ENCODE measurements around the gene CRTC3. TPM values are rescaled to one million over a fixed set of nuclear protein-coding genes. Genes with fewer than 3 reads are reported as not detected.

The CRTC3 gene
- total RNA-seq, 2 donors from 2014 or later: 23.0 to 23.1 TPM

DNA sequence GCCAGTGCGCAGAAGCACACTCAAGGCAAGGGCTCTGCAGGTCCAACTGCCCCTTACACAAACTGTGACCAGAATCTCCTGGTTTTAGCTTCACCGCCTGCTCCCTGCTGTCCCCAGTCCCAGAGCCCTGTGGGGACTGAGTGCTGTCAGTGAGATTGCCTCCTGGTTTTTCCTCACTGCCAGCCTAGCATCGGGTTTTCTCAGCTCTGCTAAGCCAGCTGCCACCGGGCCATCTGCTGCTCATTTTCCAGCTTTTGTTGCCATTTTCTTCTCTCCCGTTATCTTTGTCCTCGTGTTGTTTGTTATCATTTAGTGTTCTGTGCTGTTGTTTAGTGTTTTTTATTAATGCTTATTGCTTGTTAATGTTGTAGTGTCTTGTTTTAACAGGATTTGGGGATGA is 108.0 kb downstream of the CRTC3 start:
- intact Hi-C loops (cut with DNase I, micrococcal nuclease): no loop called here
- no peak for DNase-seq
- no peak for ATAC-seq

DNA sequence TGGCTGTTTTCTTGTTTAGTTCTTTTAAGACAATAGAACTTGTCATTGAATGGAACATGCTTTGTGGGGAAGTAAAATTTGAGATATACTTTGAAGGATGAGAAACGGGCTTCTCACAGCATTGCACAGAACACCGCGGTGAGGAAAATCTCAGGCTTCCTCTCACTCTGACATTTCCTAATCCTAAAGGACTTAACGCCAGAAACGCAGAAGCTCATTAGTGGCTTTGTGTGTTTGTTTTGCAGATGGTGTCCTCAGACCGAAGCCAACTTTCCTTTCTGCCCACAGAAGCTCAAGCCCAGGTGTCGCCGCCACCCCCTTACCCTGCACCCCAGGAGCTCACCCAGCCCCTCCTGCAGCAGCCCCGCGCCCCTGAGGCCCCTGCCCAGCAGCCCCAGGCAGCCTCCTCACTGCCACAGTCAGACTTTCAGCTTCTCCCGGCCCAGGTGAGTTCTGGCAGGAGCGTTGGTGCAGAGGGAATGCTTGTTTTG is 108.5 kb downstream of the CRTC3 start:
- intact Hi-C loops (cut with DNase I, micrococcal nuclease): no loop called here
- DNase-seq (no peak), ATAC-seq (no peak)

GRCh38 chr15:90638963-90639362 is 109.2 kb downstream of the CRTC3 start:
- intact Hi-C loops (cut with DNase I, micrococcal nuclease): no loop called here
- no peak for DNase-seq
- no peak for ATAC-seq

DNA sequence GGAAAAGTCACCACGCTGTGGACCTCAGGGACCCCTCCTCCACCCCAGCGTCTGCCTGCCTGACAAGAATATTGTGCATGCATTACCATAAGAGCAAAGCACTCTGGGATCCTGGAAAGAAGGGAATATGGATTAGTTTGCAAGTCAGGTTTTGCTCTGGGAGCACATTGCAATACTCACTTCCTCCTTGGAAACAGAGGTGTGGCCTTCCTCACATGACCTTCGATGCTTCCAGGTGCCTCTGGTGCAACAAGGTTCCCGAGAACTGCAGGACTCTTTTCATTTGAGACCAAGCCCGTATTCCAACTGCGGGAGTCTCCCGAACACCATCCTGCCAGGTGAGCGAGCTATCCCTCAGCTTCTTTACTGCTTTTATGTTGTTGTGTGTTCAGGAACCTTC is 111.1 kb downstream of the CRTC3 start:
- ATAC-seq: peak; percentile 74
- no peak for DNase-seq
- intact Hi-C loops (cut with DNase I, micrococcal nuclease): loop anchor here in 1 of 2 donors (10.0 kb wide), 1 partner anchor 54 kb away; no protein-coding TSS in a partner anchor

DNA sequence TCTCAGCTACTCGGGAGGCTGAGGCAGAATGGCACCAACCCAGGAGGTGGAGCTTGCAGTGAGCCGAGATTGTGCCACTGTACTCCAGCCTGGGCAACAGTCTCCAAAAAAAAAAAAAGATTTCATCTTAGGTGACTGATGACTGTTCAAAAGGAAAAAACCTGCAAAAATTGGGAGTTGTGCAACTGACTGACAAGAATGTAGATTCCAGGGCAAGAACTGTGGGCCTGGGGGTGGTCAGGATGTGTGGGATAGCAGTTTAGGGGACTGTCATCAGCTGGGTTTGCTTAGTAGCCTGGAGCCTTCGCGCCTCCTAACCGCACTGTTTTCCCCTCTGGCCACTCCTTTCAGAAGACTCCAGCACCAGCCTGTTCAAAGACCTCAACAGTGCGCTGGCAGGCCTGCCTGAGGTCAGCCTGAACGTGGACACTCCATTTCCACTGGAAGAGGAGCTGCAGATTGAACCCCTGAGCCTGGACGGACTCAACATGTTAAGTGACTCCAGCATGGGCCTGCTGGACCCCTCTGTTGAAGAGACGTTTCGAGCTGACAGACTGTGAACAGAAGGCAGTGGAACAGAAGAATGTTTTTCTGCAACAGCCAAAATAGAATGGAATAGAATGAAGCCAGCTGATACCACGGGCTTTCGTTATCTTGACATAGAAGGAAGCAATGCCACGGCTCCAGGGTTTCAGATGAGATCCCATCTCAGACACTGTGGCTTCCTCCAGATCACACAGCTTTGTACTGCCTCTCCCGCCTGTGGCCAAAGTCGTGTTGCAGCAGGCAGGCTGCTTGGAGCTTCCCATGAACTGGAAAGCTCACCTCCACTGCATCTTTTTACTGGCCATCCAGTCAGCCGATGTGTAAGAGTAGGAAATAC is 112.1 kb downstream of the CRTC3 start:
- DNase-seq (no peak), ATAC-seq (no peak)
- intact Hi-C loops (cut with DNase I, micrococcal nuclease): loop anchor here in 1 of 2 donors (10.0 kb wide), 1 partner anchor 53 kb away; no protein-coding TSS in a partner anchor

DNA sequence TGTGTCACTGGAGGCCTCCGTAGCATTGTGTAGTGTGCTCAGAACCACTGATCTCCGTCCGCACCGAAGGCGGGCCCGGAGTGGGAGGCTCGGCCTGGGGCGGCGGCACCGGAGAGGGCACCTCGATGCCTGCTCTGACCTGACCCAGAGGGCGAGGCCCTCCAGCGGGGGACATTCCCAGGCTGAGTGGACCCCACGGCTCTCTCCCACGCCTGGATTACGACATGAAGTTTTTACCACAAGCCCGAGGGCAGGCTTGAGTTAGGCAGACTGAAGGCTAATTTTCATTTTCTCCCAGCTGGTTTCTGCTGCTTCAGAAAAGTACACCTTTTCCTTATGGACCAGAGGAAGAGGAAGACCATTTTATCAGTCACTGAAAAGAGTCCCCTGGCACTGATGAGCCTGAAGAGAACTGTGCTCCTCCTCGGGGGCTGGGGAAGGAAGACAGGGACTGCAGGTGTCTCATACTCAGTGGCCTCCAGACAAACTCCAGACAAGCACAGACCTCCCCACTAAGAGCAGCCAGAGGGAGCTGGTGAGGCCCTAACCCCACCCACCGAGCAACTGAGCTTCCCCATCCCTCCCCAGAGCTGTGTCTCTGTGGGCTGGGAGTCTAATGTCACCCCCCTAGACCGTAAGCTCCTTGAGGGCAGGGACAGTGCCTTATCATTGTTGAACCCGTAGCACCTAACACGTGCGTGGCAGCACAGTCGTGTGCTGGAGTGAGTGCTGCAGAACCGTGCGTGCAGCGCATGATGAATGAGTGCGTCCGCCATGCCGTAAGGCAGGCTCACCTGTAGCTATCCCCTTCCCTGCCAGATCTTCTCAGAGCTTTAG is 113.0 kb downstream of the CRTC3 start:
- DNase-seq (no peak), ATAC-seq (no peak)
- intact Hi-C loops (cut with DNase I, micrococcal nuclease): loop anchor here in 1 of 2 donors (10.0 kb wide), 1 partner anchor 52 kb away; no protein-coding TSS in a partner anchor

DNA sequence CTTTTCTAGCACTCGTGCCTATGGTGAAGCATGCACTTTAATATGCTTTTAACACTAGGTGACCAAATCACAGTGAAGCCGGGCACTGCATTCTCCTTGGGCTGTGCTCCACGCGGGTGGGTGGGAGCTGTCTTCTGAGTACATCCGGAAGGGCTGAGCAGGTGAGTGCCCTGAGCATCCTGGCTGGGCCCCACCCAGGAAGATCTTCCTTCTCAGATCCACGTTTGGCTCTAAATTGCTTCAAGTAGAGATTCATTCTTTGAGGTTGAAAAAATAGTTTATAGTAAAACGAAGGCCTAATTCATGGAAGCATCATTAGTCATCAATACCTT is 113.5 kb downstream of the CRTC3 start:
- intact Hi-C loops (cut with DNase I, micrococcal nuclease): loop anchor here in 1 of 2 donors (10.0 kb wide), 1 partner anchor 52 kb away; no protein-coding TSS in a partner anchor
- ATAC-seq (no peak), DNase-seq (no peak)

DNA sequence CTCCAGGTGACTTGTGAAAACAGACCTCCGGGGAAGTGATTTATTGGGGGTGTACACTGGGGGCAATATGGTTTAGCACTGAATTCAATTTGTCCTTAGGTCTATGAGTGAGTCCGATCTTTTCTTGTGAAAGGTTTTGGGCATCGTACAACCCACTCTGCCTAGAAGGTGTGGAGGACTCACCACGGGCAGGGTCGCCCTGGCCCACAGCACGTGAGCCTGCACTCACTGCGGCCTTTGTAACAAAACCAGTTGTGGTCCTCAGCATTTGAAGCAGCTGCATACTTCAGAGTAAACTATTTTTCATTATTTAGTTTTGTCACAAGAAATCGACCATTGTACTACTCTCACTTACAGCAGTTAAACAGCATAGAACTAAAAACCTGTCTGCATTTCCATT is 114.8 kb downstream of the CRTC3 start:
- DNase-seq (no peak), ATAC-seq (no peak)
- intact Hi-C loops (cut with DNase I, micrococcal nuclease): loop anchor here in 1 of 2 donors (10.0 kb wide), 1 partner anchor 50 kb away; no protein-coding TSS in a partner anchor

- DNase-seq: no peak
- ATAC-seq: no peak
- intact Hi-C loops (cut with DNase I, micrococcal nuclease): loop anchor here (5.0 to 10.0 kb wide), 2 partner anchors 50 to 242 kb away; no protein-coding TSS in a partner anchor
These were observed 115.4 kb downstream of the CRTC3 start for GRCh38 chr15:90644952-90645725.

- intact Hi-C loops (cut with DNase I, micrococcal nuclease): loop anchor here (5.0 to 10.0 kb wide), 2 partner anchors 49 to 241 kb away; no protein-coding TSS in a partner anchor
- DNase-seq (no peak), ATAC-seq (peak; percentile 55)
These were observed 116.3 kb downstream of the CRTC3 start for GRCh38 chr15:90645873-90646575.

- intact Hi-C loops (cut with DNase I, micrococcal nuclease): loop anchor here (5.0 to 10.0 kb wide), 2 partner anchors 48 to 241 kb away; no protein-coding TSS in a partner anchor
- DNase-seq (no peak), ATAC-seq (no peak)
These were observed 117.1 kb downstream of the CRTC3 start for GRCh38 chr15:90646662-90647305.

GRCh38 chr15:90647326-90647725 is 117.6 kb downstream of the CRTC3 start:
- intact Hi-C loops (cut with DNase I, micrococcal nuclease): loop anchor here (5.0 to 10.0 kb wide), 2 partner anchors 47 to 240 kb away; no protein-coding TSS in a partner anchor
- ATAC-seq (no peak), DNase-seq (no peak)

DNA sequence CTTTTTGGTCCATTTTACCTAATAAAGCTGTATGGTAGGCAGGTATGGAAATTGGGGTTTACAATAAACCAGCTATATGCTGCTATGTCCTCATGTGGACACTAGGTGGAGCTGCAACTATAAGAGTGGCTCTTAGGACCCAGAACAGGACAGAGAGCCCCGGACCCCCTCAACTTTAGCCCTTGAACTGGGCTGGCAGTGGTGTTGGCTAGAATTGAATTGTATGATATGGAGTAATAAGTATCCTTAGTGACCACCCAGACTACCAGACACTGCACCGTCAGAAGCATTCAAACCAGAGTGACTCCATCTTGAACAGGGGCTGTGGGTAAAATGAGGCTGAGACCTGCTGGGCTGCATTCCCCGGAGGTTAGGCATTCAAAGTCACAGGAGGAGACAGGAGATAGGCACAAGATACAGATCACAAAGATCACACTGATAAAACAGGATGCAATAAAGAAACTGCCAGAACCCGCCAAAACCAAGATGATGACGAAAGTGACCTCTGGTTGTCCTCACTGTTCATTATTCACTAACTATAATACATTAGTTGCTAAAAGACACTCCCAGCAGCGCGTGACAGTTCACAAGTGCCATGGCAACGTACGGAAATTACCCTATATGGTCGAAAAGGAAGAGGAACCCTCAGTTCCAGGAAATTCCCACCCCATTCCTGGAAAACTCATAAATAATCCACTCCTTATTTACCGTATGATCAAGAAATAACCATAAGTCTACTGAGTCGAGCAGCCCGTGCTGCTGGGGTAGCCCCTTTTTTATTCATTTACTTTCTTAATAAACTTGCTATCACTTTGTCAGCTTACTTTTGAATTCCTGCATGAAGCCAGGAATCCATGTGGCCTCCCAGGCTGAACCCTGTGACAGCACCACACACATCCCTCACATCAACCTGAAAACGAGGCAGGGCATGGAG is 118.7 kb downstream of the CRTC3 start:
- DNase-seq (peak; percentile 66 to 77), ATAC-seq (peak; percentile 65)
- intact Hi-C loops (cut with DNase I, micrococcal nuclease): loop anchor here (2.0 to 10.0 kb wide), 3 partner anchors 46 to 239 kb away; no protein-coding TSS in a partner anchor

GRCh38 chr15:90650117-90650955 is 120.6 kb downstream of the CRTC3 start:
- intact Hi-C loops (cut with DNase I, micrococcal nuclease): no loop called here

DNA sequence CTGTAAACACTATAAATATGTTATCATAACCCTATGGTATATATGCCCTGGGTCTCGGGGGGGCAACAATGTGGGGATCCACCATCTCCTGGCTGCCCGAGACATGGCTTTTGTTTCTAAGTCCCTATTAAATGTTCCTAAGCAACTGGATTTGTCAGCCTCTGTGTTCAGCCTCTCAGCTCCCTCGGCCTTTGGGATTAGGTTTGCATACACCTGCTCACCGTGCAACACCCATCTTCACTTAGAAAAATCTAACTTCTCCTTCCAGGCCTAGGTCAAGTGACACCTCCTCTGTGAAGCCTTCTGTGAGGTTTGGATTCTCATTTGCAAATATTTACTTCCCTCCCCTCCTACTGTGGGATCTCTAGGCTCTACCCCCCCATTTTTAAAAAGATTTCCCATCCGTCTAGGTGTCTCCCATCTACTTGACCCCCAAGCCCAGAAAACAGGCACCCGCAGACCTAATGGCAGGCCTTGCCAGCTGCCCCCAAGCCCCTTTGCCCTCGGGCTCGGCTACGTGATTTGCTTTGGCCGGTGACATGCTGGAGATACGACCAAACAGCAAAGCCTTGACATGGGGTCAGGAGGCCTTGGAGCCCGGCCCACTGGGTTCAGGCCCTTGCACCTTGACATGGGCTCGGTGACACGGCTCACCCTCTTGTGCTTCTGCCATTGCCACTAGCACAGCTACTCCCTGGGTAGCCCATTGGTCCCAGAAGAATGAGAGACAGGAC is 121.4 kb downstream of the CRTC3 start:
- DNase-seq (no peak), ATAC-seq (no peak)
- intact Hi-C loops (cut with DNase I, micrococcal nuclease): no loop called here

More at GRCh38 chr15:90650117-90650955, 120.6 kb downstream of the CRTC3 start:
- ATAC-seq: no peak
- DNase-seq: no peak
